PFSK-1 (cell line): Measurements from ENCODE around the gene MAGEA8.

Experiments
- FOXP2 ChIP-seq: optimal IDR thresholded peaks from 2 replicates; pipeline ENCODE3; 2011; ENCODE audit warnings: borderline replicate concordance, control low read depth, inconsistent platforms; ENCODE audit not compliant: insufficient read depth; ENCODE audit errors: extremely low read length, extremely low read depth
- POLR2AphosphoS5 ChIP-seq: IDR thresholded peaks from 2 replicates; pipeline ENCODE4 v1.6.1; 2012; ENCODE audit warnings: low read depth, mild to moderate bottlenecking, control low read depth, low read length, moderate library complexity
- SIN3A ChIP-seq: IDR thresholded peaks from 2 replicates; pipeline ENCODE4 v1.6.1; 2012; ENCODE audit warnings: mild to moderate bottlenecking, low read length, moderate library complexity, borderline replicate concordance; ENCODE audit not compliant: insufficient read depth
- TAF1 ChIP-seq: IDR thresholded peaks from 2 replicates; pipeline ENCODE4 v1.6.1; 2012; ENCODE audit warnings: low read length, control low read depth, borderline replicate concordance; ENCODE audit not compliant: insufficient read depth
- TF ChIP-seq, protein P1 (sequence below), 2 experiments: IDR thresholded peaks; 2 replicates each; pipeline versions ENCODE4 v1.6.1 to v1.8.0; 2011 to 2012; ENCODE audit warnings: low read depth in 2 of 2, low read length in 2 of 2, control low read depth in 1 of 2, inconsistent platforms in 1 of 2, mild to moderate bottlenecking in 1 of 2, moderate library complexity in 1 of 2; ENCODE audit not compliant: insufficient read depth in 1 of 2

The MAGEA8 gene

DNA sequence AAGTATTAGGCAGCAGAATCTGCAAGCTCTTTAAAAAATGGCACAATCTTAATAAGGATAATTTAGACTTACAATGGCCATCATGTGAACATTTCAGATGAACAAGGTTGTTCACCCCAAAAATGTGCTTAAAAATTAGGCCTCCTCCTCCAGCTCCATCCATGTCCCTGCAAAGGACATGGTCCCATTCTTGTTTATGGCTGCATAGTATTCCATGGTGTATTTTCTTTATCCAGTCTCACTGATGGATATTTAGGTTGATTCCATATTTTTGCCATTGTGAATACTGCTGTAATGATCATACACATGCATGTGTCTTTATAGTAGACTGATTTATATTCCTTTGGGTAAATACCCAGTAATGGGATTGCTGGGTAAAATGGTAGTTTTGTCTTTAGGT, 29.1 kb upstream of the MAGEA8 start:
- TF ChIP-seq POLR2AphosphoS5 (no peak), TAF1 (no peak), FOXP2 (no peak), SIN3A (no peak)
- TF ChIP-seq, protein P1, sequence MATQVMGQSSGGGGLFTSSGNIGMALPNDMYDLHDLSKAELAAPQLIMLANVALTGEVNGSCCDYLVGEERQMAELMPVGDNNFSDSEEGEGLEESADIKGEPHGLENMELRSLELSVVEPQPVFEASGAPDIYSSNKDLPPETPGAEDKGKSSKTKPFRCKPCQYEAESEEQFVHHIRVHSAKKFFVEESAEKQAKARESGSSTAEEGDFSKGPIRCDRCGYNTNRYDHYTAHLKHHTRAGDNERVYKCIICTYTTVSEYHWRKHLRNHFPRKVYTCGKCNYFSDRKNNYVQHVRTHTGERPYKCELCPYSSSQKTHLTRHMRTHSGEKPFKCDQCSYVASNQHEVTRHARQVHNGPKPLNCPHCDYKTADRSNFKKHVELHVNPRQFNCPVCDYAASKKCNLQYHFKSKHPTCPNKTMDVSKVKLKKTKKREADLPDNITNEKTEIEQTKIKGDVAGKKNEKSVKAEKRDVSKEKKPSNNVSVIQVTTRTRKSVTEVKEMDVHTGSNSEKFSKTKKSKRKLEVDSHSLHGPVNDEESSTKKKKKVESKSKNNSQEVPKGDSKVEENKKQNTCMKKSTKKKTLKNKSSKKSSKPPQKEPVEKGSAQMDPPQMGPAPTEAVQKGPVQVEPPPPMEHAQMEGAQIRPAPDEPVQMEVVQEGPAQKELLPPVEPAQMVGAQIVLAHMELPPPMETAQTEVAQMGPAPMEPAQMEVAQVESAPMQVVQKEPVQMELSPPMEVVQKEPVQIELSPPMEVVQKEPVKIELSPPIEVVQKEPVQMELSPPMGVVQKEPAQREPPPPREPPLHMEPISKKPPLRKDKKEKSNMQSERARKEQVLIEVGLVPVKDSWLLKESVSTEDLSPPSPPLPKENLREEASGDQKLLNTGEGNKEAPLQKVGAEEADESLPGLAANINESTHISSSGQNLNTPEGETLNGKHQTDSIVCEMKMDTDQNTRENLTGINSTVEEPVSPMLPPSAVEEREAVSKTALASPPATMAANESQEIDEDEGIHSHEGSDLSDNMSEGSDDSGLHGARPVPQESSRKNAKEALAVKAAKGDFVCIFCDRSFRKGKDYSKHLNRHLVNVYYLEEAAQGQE (IDR thresholded peaks at IDR 0.05; ENCODE audit: insufficient read depth in 1 of 2, low read depth in 2 of 2, low read length in 2 of 2) = no peak

DNA sequence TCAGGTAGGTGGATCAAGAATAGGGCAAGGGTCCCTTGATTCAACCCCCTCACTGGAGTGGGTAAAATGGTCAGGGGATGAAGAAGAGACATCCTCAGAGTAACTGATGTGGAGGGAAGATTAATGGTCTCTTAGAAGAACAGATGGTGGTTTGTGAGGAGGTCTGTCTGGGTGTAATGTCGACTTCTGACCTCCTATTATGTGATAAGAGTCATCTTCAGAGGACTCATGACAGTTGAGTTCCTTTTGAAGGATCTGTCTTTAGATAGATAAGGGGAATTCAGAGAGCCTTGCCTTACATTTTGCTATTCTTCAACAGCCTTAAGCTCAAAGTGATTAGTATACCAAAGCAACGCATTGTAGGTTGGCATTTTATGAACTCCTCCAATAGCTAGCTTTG, 27.1 kb upstream of the MAGEA8 start:
- TF ChIP-seq, protein P1 (IDR thresholded peaks at IDR 0.05; ENCODE audit: insufficient read depth in 1 of 2, low read depth in 2 of 2, low read length in 2 of 2) = no peak
- no peak for TF ChIP-seq POLR2AphosphoS5
- no peak for TF ChIP-seq SIN3A
- no peak for TF ChIP-seq FOXP2

DNA sequence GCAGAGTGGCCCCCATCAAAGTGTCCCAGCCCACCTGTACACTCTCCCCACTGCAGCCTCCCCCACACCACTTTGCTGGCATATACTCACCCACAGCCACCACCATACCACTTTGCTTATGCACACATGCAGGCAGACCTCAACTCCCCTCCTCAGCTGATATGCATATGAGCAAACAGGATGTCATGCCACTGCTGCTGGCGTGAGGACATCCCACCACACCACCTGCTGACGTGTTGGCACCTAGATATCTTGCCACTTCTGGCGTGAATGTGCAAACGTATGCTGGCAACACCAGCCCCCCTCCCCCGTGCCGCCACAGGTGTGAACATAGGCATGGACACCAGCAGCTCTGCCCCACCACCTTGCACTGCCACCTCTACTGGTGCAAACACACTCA, 22.4 kb upstream of the MAGEA8 start:
- TF ChIP-seq POLR2AphosphoS5 (no peak), FOXP2 (no peak), SIN3A (no peak), TAF1 (no peak)
- TF ChIP-seq, protein P1 (IDR thresholded peaks at IDR 0.05; ENCODE audit: insufficient read depth in 1 of 2, low read depth in 2 of 2, low read length in 2 of 2) = no peak

DNA sequence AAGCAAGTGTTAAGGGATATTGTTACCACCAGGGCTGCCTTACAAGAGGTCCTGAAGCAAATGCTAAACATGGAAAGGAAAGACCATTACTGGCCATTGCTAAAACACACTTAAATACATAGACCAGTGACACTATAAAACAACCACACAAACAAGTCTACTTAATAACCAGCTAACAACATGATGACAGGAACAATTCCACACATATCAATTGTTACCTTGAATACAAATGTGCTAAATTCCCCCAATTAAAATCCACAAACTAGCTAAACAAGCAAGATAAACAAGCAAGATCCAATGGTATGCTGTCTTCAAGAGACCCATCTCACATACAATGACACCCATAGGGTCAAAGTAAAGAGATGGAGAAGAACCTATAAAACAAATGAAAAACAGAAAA, 20.5 kb upstream of the MAGEA8 start:
- TF ChIP-seq TAF1 (no peak), POLR2AphosphoS5 (no peak), SIN3A (no peak), FOXP2 (no peak)
- TF ChIP-seq, protein P1 (IDR thresholded peaks at IDR 0.05; ENCODE audit: insufficient read depth in 1 of 2, low read depth in 2 of 2, low read length in 2 of 2) = no peak

DNA sequence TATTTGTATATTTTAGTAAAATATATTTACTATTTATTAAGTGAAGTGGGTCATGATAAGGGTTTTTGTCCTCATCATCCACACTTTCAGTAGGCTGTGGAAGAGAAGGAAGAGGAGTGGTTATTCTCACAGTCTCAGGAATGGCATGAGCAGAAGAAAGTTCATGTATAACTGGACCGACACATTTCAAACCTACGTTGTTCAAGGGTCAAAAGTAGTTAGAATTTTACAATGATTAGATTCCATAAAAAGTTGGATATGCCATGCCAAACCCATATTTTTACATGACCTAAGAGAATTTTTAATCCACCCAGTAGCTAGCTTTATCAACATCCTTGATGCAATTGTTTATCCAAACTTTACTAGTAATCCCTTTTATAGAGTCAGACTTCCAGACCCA, 15.6 kb upstream of the MAGEA8 start:
- TF ChIP-seq, protein P1 (IDR thresholded peaks at IDR 0.05; ENCODE audit: insufficient read depth in 1 of 2, low read depth in 2 of 2, low read length in 2 of 2) = no peak
- TF ChIP-seq SIN3A = no peak
- TF ChIP-seq TAF1 = no peak
- no peak for TF ChIP-seq POLR2AphosphoS5
- no peak for TF ChIP-seq FOXP2
